Mammary epithelial cell (primary cell): Measurements from ENCODE around the gene PRPF8.

Experiments
- CTCF ChIP-seq, 2 donors: IDR thresholded peaks in 1 of 2; conservative IDR thresholded peaks in 1 of 2; 2 replicates each; pipeline ENCODE4 v1.5.1; 2011 to 2012; ENCODE audit warnings: inconsistent platforms in 2 of 2, low read length in 2 of 2, mild to moderate bottlenecking in 2 of 2, control low read depth in 1 of 2, low read depth in 1 of 2; ENCODE audit not compliant: insufficient read depth in 1 of 2; ENCODE audit errors: extremely low read depth in 1 of 2
- EZH2 ChIP-seq: IDR thresholded peaks from 2 replicates; pipeline ENCODE4 v1.6.1; 2012; ENCODE audit warnings: low read length, inconsistent platforms, borderline replicate concordance

GRCh38 chr17:1709971-1710806, 25.5 kb upstream of the PRPF8 start, which contains the start of gene TLCD2:
- TF ChIP-seq CTCF (conservative IDR thresholded peaks at IDR 0.05 in 1 of 2, IDR thresholded peaks at IDR 0.05 in 1 of 2; ENCODE audit: extremely low read depth in 1 of 2, insufficient read depth in 1 of 2, low read depth in 1 of 2, low read length in 2 of 2) = no peak
- no peak for TF ChIP-seq EZH2
